RPMI7951 (cell line): ENCODE results near the gene C1orf35. TPM values are rescaled to one million over a fixed set of nuclear protein-coding genes. Genes with fewer than 3 reads are reported as not detected.

Experiments used
- DNase-seq: peaks from one replicate; pipeline ENCODE4 v3.0.0-alpha.2; 2012; ENCODE audit warnings: low read depth
- total RNA-seq: library from RNA; depleted of rRNA; stranded (reverse); fragments of >200 nt; shearing (Covaris generic); gene quantifications from 2 replicates; pipeline ENCODE4 v1.2.3, GENCODE V29; 2014; rRNA removed

The C1orf35 gene
- total RNA-seq, result 7.8 and 8.6 TPM in 2 replicates

- DNase-seq, result peak; percentile 86
Observed at GRCh38 chr1:228102791-228103620, at the start of gene C1orf35. Gene C1orf35, minus strand, starts transcription at chr1:228103325. Its CDS starts 98 bp downstream, at chr1:228103227.

DNA sequence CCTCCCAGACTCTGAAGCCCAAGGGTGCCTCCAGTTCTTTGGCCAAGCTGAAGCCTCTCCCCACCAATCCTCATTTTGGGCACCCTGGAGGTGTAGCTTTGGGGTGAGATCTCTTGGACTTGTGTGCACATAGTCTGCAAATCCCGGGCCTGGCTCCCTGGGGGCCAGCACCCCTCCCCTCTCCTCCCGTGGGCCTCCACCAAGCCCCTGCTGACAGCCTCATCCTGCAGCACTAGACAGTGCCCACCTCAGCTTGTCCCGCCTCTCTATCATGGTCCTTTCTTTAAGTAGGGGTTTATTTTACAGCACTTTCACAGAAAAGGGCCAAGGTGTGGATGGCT lies 49.8 kb upstream of the C1orf35 start:
- no peak for DNase-seq

DNA sequence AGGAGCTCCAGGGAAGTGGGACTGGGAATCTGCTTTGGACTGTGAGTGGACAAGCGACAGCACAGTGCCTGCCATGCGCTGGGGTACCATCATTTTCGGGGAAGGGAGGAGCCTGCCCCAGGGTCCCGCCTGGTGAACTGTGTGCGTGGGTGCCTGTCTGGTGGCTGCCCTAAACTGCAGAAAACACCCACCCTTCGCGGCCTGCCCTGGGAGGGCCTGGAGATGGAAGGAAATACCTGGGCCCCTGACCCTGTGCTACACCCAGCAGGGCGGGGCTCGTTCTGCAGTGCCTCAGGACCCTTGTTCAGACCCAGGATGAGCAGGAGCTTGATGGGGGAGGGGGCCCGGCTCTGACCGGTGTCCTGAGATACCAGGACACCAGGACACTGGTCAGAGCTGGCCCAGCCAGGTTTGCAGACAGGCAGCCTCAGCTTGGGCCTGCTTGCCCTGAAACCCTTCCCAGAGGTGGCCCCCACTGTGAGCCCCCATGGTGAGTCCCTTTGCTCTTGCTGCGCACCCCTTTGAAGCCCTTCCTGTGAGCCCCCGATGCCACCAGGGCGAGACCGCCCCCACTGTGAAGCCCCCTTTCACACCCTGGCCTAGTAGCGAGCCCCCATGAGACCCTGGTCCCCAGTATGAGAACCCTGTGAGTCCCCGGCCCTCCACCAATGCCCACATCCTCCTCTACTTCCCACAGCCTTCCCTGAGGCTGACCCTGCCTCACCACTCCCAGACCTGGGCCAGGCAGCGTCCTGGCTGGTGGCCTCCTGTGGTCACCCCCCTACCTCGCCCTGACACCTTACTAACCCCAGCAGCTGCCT lies 49.2 kb upstream of the C1orf35 start:
- DNase-seq, result no peak

DNA sequence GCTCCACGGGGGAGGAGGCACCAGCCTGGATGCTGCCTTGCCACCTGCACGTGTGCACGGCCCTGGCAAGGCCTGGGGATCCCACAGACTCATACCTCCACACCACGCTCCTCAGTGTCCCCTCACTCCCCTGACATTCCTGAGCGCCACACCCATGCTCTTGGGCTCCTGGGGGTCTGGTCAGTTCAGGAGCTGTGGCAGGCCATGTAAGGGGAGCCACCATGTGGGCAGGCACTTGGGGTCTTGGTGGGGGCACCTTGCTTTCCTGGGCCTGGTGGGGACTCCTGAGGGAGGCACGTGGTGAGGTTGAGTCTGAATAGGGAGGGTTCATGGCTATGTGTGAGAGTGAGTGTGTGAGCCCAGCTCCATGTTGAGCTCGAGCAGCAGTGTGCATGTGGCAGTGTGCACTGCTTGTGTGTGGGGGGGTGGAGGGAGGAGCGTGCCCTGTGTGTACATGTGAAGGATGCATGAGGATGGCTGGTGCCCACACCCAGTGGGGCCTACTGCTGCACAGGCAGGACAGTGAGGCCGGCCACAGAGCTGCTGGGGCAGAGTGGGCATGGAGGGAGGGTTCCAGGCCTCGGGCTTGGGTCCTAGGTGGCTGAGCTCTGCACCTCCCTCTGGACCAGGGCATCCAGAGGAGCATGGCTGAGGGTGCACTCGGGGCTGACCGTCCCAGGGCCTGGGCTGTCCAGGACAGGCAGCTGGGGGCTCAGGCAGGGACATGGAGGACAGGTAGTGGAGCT lies 48.2 kb upstream of the C1orf35 start:
- DNase-seq, result no peak

DNA sequence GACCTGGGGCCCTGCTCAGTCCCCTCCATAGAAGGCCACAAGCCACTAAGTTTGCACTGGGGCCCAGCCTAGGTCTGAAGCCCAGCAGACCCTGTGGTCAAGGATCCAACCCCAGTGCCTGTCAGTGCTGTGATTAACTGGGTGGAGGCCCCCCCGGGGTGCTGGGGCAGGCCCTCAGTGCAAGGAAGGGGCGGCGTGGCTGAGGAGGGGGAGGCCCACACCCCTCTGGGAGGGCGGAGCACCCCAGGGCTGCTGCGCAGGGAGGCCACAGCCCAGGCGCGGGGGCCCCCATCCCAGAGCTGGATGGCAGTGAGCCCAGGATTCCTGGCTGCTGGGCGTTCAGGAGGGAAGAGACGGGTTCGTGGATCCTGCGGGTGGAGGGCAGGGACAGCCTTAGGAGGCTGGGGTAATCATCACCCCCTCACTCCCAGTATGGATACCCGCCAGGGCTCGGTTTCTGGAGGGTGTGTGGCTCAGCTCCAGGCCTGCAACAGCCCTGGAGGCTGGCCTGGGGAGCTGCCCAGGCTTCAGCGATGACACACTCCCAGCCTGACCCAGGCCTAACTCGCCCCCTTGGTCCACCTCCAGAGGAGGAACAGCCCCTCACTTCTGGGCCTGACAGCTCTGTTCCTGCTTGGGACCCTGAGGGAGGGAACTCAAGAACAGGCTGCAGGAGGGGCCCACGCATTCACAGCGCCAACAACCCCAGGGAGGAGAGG lies 47.5 kb upstream of the C1orf35 start:
- DNase-seq, result no peak

GRCh38 chr1:228150120-228150460 lies 47.0 kb upstream of the C1orf35 start:
- no peak for DNase-seq

DNA sequence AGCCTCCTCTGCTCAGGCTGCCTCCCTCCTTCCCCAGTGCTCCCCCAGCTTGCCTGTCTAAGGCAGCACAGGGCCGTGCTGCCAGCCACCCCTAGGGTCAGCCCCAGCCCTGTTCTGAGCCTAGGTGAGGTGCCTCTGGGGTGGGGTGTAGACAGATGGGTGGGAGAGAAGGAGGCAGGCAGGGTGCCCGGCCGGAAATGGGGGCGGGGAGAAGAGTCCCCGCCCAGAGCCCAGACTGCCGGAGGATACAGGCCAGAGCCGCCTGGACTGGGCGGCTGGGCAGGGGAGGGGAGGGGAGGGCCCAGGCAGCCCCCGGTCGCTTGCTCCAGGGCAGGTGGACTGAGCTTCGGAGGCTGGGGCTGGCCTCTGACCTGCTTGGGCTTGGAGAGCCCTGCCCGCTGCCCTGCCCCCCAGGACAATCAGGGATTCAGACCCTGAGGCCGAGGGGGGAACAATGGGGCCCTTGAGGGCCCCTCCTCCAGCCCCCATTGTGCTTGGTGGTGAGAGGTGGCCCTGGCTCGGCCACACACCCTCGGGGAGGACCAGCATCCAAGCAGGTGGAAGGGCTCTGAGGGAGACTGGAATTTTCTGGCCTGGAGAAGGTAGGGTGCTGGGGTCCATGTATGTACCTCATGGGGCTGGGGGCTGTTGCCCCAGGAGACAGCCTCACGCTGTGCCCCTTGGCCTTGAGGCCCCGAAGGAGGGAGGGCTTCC lies 46.4 kb upstream of the C1orf35 start, which contains the start of gene GJC2:
GJC2 (plus strand) TSS at position 525 of the 714 bp plus-strand sequence. CDS start 7,829 bp downstream, outside the sequence.
- no peak for DNase-seq

- no peak for DNase-seq
Observed at GRCh38 chr1:228148935-228149405, 45.8 kb upstream of the C1orf35 start.

GRCh38 chr1:228148196-228148861 lies 45.2 kb upstream of the C1orf35 start:
- DNase-seq, result no peak

DNA sequence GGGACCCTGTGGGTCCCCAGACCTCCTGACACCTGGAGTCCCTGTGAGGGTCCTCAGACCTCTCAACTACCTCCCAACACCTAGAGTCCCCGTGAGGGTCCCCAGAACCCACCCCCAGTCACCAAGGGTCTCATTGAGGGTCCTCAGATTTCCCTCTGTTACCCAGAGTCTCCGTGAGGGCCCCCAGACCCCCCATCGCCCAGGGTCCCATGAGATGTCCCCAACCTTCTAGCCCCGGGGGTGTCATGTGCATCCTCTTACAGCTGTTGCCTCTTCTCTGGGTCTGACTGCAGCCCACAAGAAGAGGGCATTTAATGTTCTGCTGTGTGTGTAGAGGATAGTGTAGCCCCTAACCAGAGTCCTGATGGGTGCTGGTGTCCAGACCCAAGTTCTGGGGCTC lies 44.6 kb upstream of the C1orf35 start:
- no peak for DNase-seq

GRCh38 chr1:228147151-228147693 lies 44.1 kb upstream of the C1orf35 start:
- DNase-seq, result no peak

DNA sequence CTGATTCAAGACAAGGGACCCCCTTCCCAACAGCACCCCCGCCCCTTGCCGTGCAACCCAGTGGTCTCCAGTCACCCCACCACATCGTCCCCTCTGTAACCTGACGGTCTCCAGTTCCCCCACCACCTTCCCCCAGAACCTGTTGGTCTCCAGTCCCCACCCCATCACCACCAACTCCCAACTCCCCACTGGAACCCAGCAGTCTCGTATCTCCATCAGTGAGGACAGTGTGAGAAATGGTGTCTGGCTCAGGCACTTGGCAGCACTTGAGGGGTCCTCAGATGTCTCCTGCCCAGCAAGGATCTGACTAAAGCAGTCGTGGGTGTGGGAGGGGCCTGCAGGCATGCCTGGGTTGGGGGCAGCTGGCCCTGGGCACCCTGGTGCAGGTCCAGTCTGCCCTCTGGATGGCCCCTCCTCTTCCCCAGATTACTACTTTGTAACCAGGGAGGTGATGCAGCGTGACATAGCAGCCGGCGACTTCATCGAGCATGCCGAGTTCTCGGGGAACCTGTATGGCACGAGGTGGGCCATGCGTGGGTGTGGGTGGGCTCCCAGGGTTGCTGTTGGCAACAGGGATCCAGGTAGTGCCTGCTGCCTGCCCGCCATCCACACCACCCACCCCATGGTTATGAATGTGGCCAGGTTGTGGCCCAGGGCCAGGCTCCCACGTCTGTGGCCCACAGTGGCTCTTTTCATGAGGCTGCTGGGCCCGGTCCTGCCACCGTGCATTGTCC lies 43.5 kb upstream of the C1orf35 start:
- DNase-seq, result no peak

DNA sequence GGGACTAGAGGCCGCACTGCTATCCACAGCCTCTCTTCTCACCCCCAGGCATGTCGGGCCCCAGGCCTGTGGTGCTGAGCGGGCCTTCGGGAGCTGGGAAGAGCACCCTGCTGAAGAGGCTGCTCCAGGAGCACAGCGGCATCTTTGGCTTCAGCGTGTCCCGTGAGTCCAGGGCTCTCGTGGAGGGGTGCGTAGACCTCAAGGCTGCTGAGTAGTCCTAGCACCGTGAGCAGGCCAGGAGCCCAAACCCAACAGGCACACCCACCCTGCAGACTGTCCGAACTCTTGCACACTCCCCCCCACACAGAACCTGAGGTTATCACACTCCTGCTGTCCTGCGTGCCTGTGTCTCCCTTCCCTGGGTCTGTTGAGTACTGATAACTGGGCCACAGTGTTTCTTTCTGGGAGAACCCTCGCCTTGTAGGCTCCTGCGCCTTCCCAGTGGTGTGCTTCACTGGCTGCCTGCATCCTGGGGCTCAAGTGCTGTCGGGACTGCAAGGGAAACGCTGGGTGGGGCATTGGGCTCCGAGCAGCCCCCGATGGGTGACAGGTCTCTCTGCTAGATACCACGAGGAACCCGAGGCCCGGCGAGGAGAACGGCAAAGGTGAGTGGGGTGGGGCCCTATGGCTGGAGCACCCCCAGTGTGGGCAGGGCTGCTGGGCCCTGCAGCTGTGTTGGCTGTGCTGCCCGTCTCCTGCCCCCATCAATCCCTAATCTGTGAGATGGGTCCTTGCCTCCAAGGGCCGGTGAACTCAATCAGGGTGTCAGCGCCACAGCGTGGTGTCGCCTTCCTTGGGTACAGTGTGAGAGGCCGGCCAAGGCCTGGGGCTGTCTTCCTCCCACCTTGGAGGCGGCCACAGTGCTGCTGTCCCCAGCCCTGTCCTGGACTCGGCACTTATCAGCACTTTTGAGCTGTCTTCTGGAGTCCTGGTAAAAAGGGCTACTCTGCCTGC lies 42.6 kb upstream of the C1orf35 start:
- no peak for DNase-seq

GRCh38 chr1:228144993-228145343 lies 41.8 kb upstream of the C1orf35 start:
- DNase-seq, result no peak

GRCh38 chr1:228144193-228144992 lies 41.3 kb upstream of the C1orf35 start:
- no peak for DNase-seq

- no peak for DNase-seq
Observed at GRCh38 chr1:228143480-228144192, 40.5 kb upstream of the C1orf35 start.

DNA sequence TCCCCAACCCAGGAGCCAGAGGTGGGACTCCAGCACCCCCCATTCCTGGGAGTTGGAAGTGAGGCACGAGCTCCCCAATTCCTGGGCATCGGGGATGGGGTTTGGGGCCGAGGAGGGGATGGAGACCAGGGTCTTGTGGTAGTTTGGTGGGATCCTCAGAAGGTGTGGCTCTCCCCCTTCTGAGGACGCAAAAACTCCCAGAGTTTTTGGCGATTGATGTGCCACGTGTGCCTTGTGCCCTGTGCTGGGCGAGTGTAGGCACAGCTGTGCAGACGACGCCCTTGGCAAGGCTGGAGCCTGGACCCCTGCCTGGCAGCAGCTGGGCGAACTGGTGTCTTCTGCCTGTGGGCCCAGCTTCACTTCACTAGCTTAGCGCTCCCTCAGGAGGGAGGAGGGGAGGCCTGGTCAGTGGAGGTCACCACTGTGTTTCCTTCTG lies 39.6 kb upstream of the C1orf35 start:
- no peak for DNase-seq
